Rectal smooth muscle tissue (tissue), 1 donor: ENCODE data around the gene ORAI3.

Source experiments
- H3K27ac ChIP-seq: one replicate; pipeline ENCODE4 v1.7.0; 2013; ENCODE audit warnings: low read depth, low read length, inconsistent platforms
- H3K27me3 ChIP-seq: one replicate; pipeline ENCODE4 v1.7.0; 2013; ENCODE audit warnings: low read length; ENCODE audit not compliant: control insufficient read depth, insufficient read depth
- H3K36me3 ChIP-seq: one replicate; pipeline ENCODE4 v1.7.0; 2013; ENCODE audit warnings: low read length; ENCODE audit not compliant: control insufficient read depth, insufficient read depth
- H3K4me1 ChIP-seq: one replicate; pipeline ENCODE4 v1.7.0; 2013; ENCODE audit warnings: low read length; ENCODE audit not compliant: control insufficient read depth, insufficient read depth
- H3K4me3 ChIP-seq: one replicate; pipeline ENCODE4 v1.7.0; 2013; ENCODE audit warnings: low read length
- H3K9ac ChIP-seq: one replicate; pipeline ENCODE4 v1.7.0; 2013; ENCODE audit warnings: low read length

ORAI3 gene

GRCh38 chr16:30996324-30996984 lies 47.6 kb downstream of the ORAI3 start:
- Histone ChIP-seq H3K27ac (peak overlapping the region; percentile 87), H3K4me1 (peaks cover 3% of the 10 kb centered on the region), H3K27me3 (no peaks in the 10 kb centered on the region), H3K4me3 (peak overlapping the region; percentile 88), H3K36me3 (no peaks in the 10 kb centered on the region), H3K9ac (peak overlapping the region; percentile 65)

GRCh38 chr16:30996985-30997724 lies 48.3 kb downstream of the ORAI3 start:
- H3K9ac ChIP-seq, result peak overlapping the region; percentile 65
- H3K4me1 ChIP-seq, result peaks cover 3% of the 10 kb centered on the region
- peak overlapping the region; percentile 87 for H3K27ac ChIP-seq
- no peaks in the 10 kb centered on the region for H3K27me3 ChIP-seq
- H3K4me3 ChIP-seq, result peak overlapping the region; percentile 88
- no peaks in the 10 kb centered on the region for H3K36me3 ChIP-seq

- Histone ChIP-seq H3K27me3 (no peaks in the 10 kb centered on the region), H3K4me1 (peaks cover 3% of the 10 kb centered on the region), H3K36me3 (no peaks in the 10 kb centered on the region), H3K9ac (no peak overlapping the region), H3K27ac (peak overlapping the region; percentile 60), H3K4me3 (peak overlapping the region; percentile 61)
Measured at GRCh38 chr16:30997725-30998711, 49.1 kb downstream of the ORAI3 start.

GRCh38 chr16:30998852-30999761 lies 50.2 kb downstream of the ORAI3 start:
- Histone ChIP-seq H3K9ac (no peak overlapping the region), H3K27ac (no peak overlapping the region), H3K36me3 (no peaks in the 10 kb centered on the region), H3K4me1 (peaks cover 3% of the 10 kb centered on the region), H3K4me3 (no peak overlapping the region), H3K27me3 (no peaks in the 10 kb centered on the region)

- no peaks in the 10 kb centered on the region for H3K27me3 ChIP-seq
- no peak overlapping the region for H3K9ac ChIP-seq
- H3K4me3 ChIP-seq, result no peak overlapping the region
- no peaks in the 10 kb centered on the region for H3K36me3 ChIP-seq
- H3K27ac ChIP-seq, result no peak overlapping the region
- peaks cover 3% of the 10 kb centered on the region for H3K4me1 ChIP-seq
Measured at GRCh38 chr16:31000671-31001382, 52.0 kb downstream of the ORAI3 start.

- Histone ChIP-seq H3K4me3 (no peak overlapping the region), H3K27ac (no peak overlapping the region), H3K9ac (no peak overlapping the region), H3K4me1 (no peaks in the 10 kb centered on the region), H3K36me3 (no peaks in the 10 kb centered on the region), H3K27me3 (no peaks in the 10 kb centered on the region)
Measured at GRCh38 chr16:31001507-31002249, 52.8 kb downstream of the ORAI3 start.

- Histone ChIP-seq H3K27ac (no peak overlapping the region), H3K4me3 (no peak overlapping the region)
Measured at GRCh38 chr16:31002250-31002700, 53.4 kb downstream of the ORAI3 start.

GRCh38 chr16:31002862-31003341 lies 54.0 kb downstream of the ORAI3 start:
- peak overlapping the region; percentile 31 for H3K27ac ChIP-seq
- H3K4me3 ChIP-seq, result no peak overlapping the region
- no peaks in the 10 kb centered on the region for H3K36me3 ChIP-seq
- peaks cover 7% of the 10 kb centered on the region for H3K27me3 ChIP-seq
- H3K4me1 ChIP-seq, result no peaks in the 10 kb centered on the region
- no peak overlapping the region for H3K9ac ChIP-seq

More at GRCh38 chr16:31002250-31002700, 53.4 kb downstream of the ORAI3 start:
- Histone ChIP-seq H3K27me3 (peaks cover under 1% of the 10 kb centered on the region), H3K4me1 (no peaks in the 10 kb centered on the region), H3K9ac (no peak overlapping the region), H3K36me3 (no peaks in the 10 kb centered on the region)

GRCh38 chr16:31003744-31004143 lies 54.9 kb downstream of the ORAI3 start:
- Histone ChIP-seq H3K9ac (no peak overlapping the region), H3K27ac (no peak overlapping the region), H3K4me3 (no peak overlapping the region), H3K27me3 (peaks cover 7% of the 10 kb centered on the region), H3K36me3 (no peaks in the 10 kb centered on the region), H3K4me1 (no peaks in the 10 kb centered on the region)
